PC-3 (cell line): ENCODE data around the gene CCDC88B. TPM values are rescaled to one million over a fixed set of nuclear protein-coding genes. Genes with fewer than 3 reads are reported as not detected.

ENCODE experiments used
- microRNA-seq: library from miRNA; unstranded; fragments of <30 nt; microRNA quantifications from one replicate; pipeline ENCODE4 v1.1.0, GENCODE V29; 2020; ENCODE audit not compliant: unreplicated experiment
- total RNA-seq: library from RNA; depleted of rRNA; stranded (reverse); fragments of >200 nt; gene quantifications from 2 replicates; pipeline ENCODE4 v1.2.3, GENCODE V29; 2014; rRNA removed

CCDC88B gene
- total RNA-seq, 1 experiment from 2014 or later = 21.0 TPM

Small RNA genes within 50 kb of the gene (microRNA-seq; reads per million reads assigned to microRNA genes)
- gene MIR1237 (4.0 reads per million, percentile 15 among the genes with 10 or more reads in this experiment), gene MIR7155 (0.75 reads per million)

Other genes with a start within 250 kb of the CCDC88B start
- 71.4 and 77.1 TPM in 2 replicates for gene MACROD1, start 174.1 kb upstream of the CCDC88B start, total RNA-seq
- 543 and 557 TPM in 2 replicates for gene STIP1, start 154.0 kb upstream of the CCDC88B start, total RNA-seq
- 2.1 and 2.4 TPM in 2 replicates for gene FERMT3, start 133.5 kb upstream of the CCDC88B start, total RNA-seq
- gene TRPT1, start 114.0 kb upstream of the CCDC88B start, total RNA-seq = 56.0 and 57.7 TPM in 2 replicates
- gene NUDT22, start 113.9 kb upstream of the CCDC88B start, total RNA-seq = 98.3 and 102 TPM in 2 replicates
- 20.4 and 25.4 TPM in 2 replicates for gene DNAJC4, start 109.7 kb upstream of the CCDC88B start, total RNA-seq
- gene VEGFB, start 105.6 kb upstream of the CCDC88B start, total RNA-seq = 27.9 and 39.4 TPM in 2 replicates
- 215 and 248 TPM in 2 replicates for gene FKBP2, start 99.1 kb upstream of the CCDC88B start, total RNA-seq
- gene PPP1R14B, start 93.3 kb upstream of the CCDC88B start, total RNA-seq = 1,496 and 2,060 TPM in 2 replicates
- gene PLCB3, start 88.7 kb upstream of the CCDC88B start, total RNA-seq = 69.0 and 88.3 TPM in 2 replicates
- gene BAD, start 55.5 kb upstream of the CCDC88B start, total RNA-seq = 360 and 368 TPM in 2 replicates
- 32.4 and 47.5 TPM in 2 replicates for gene GPR137, start 54.4 kb upstream of the CCDC88B start, total RNA-seq
- 1.2 TPM in 1 of 2 replicates, not detected in the other for gene KCNK4, start 48.9 kb upstream of the CCDC88B start, total RNA-seq
- 9.2 and 11.2 TPM in 2 replicates for gene CATSPERZ, start 39.8 kb upstream of the CCDC88B start, total RNA-seq
- gene ESRRA, start 34.7 kb upstream of the CCDC88B start, total RNA-seq = 111 and 114 TPM in 2 replicates
- gene TRMT112, start 22.6 kb upstream of the CCDC88B start, total RNA-seq = 812 and 815 TPM in 2 replicates
- 467 and 585 TPM in 2 replicates for gene PRDX5, start 22.1 kb upstream of the CCDC88B start, total RNA-seq
- gene RPS6KA4, start 19.0 kb downstream of the CCDC88B start, total RNA-seq = 148 and 189 TPM in 2 replicates
- not detected in 2 replicates for gene SLC22A11, start 215.7 kb downstream of the CCDC88B start, total RNA-seq